Large intestine (tissue), 12 donors: Measurements from ENCODE around the gene EVA1B. TPM values are rescaled to one million over a fixed set of nuclear protein-coding genes. Genes with fewer than 3 reads are reported as not detected.
A peak's percentile ranks its signal among the peaks of the same experiment; 100 is the strongest.

Experiments used
- DNase-seq, 2 donors: peaks; one replicate each; pipeline versions ENCODE4 v3.0.0 to v3.0.0-alpha.2; 2013
- H3K27ac ChIP-seq: one replicate; pipeline ENCODE4 v1.5.1; 2013; ENCODE audit warnings: low read length
- H3K27me3 ChIP-seq: 2 replicates; pipeline ENCODE4 v1.6.1; 2013; ENCODE audit warnings: low read length; ENCODE audit not compliant: control insufficient read depth, insufficient read depth
- H3K36me3 ChIP-seq: 2 replicates; pipeline ENCODE4 v1.6.1; 2013; ENCODE audit warnings: low read length; ENCODE audit not compliant: control insufficient read depth, insufficient read depth
- H3K4me1 ChIP-seq: one replicate; pipeline ENCODE4 v1.6.1; 2013; ENCODE audit warnings: low read length; ENCODE audit not compliant: control insufficient read depth, insufficient read depth
- H3K4me3 ChIP-seq: one replicate; pipeline ENCODE4 v1.5.1; 2013; ENCODE audit warnings: low read length
- H3K9me3 ChIP-seq: one replicate; pipeline ENCODE4 v1.6.1; 2013; ENCODE audit warnings: mild to moderate bottlenecking, low read depth, low read length, moderate library complexity; ENCODE audit not compliant: control insufficient read depth
- WGBS: methylation state at CpG from one replicate; pipeline ENCODE4 v1.1.5; 2013; ENCODE audit warnings: low lambda C conversion rate; ENCODE audit not compliant: insufficient coverage; 5-methylcytosine and 5-hydroxymethylcytosine counted together
- long read RNA-seq, 11 donors: transcript quantifications; one replicate each; lab custom pipeline, GENCODE V29; 2026
- polyA plus RNA-seq: library from polyadenylated mRNA; unstranded; fragments of 120-200 nt; gene quantifications from one replicate; pipeline ENCODE4 v1.2.1, GENCODE V29; 2013

Gene EVA1B
- polyA plus RNA-seq = 33.0 TPM
- long read RNA-seq, donor 1, transcript EVA1B-202 (3 exons, 699 nt) = major isoform, 5 of 5 reads
- long read RNA-seq, donor 1, partial matches to known transcripts = 0 of 5 reads
- long read RNA-seq, donor 1, other reads (novel, unspliced or antisense) = 0 of 5 reads
- long read RNA-seq, donor 2, transcript EVA1B-202 (3 exons, 699 nt) = major isoform, 21 of 21 reads
- long read RNA-seq, donor 2, partial matches to known transcripts = 0 of 21 reads
- long read RNA-seq, donor 2, other reads (novel, unspliced or antisense) = 0 of 21 reads
- long read RNA-seq, donor 3 = 0 reads
- long read RNA-seq, donor 4, partial matches to known transcripts = 0 of 2 reads
- long read RNA-seq, donor 4, other reads (novel, unspliced or antisense) = 0 of 2 reads
- long read RNA-seq, donor 5, transcript EVA1B-202 (3 exons, 699 nt) = major isoform, 20 of 20 reads
- long read RNA-seq, donor 5, partial matches to known transcripts = 0 of 20 reads
- long read RNA-seq, donor 5, other reads (novel, unspliced or antisense) = 0 of 20 reads
- long read RNA-seq, donor 6, transcript EVA1B-202 (3 exons, 699 nt) = major isoform, 18 of 18 reads
- long read RNA-seq, donor 6, partial matches to known transcripts = 0 of 18 reads
- long read RNA-seq, donor 6, other reads (novel, unspliced or antisense) = 0 of 18 reads
- long read RNA-seq, donor 7, transcript EVA1B-202 (3 exons, 699 nt) = major isoform, 16 of 16 reads
- long read RNA-seq, donor 7, partial matches to known transcripts = 0 of 16 reads
- long read RNA-seq, donor 7, other reads (novel, unspliced or antisense) = 0 of 16 reads
- long read RNA-seq, donor 8, transcript EVA1B-202 (3 exons, 699 nt) = major isoform, 32 of 33 reads
- long read RNA-seq, donor 8, partial matches to known transcripts = 0 of 33 reads
- long read RNA-seq, donor 8, other reads (novel, unspliced or antisense) = 0 of 33 reads
- long read RNA-seq, donor 9, transcript EVA1B-202 (3 exons, 699 nt) = major isoform, 17 of 17 reads
- long read RNA-seq, donor 9, partial matches to known transcripts = 0 of 17 reads
- long read RNA-seq, donor 9, other reads (novel, unspliced or antisense) = 0 of 17 reads
- long read RNA-seq, donor 10, transcript EVA1B-202 (3 exons, 699 nt) = major isoform, 22 of 22 reads
- long read RNA-seq, donor 10, partial matches to known transcripts = 0 of 22 reads
- long read RNA-seq, donor 10, other reads (novel, unspliced or antisense) = 0 of 22 reads
- long read RNA-seq, donor 11, transcript EVA1B-202 (3 exons, 699 nt) = major isoform, 11 of 11 reads
- long read RNA-seq, donor 11, partial matches to known transcripts = 0 of 11 reads
- long read RNA-seq, donor 11, other reads (novel, unspliced or antisense) = 0 of 11 reads

- Histone ChIP-seq H3K9me3 (peaks cover 9% of the 10 kb centered on the region), H3K4me3 (peak within 1 kb of the TSS; percentile 49), H3K4me1 (peaks cover 19% of the 10 kb centered on the region), H3K27me3 (peaks cover 3% of the 10 kb centered on the region), H3K27ac (peak within 1 kb of the TSS; percentile 74), H3K36me3 (peaks cover 7% of the 10 kb centered on the region)
- DNase-seq = peak; percentile 76 to 84
- no CpG with 5 or more reads among the region's 36 CpGs for WGBS
These were observed at the start of gene EVA1B for GRCh38 chr1:36323636-36324352. Gene EVA1B (minus strand): TSS chr1:36323645. CDS start chr1:36323037, 608 bp downstream.

- Histone ChIP-seq H3K9me3 (no peaks in the 10 kb centered on the region), H3K27ac (peak overlapping the region; percentile 98), H3K4me3 (no peak overlapping the region), H3K36me3 (peaks cover 9% of the 10 kb centered on the region), H3K27me3 (no peaks in the 10 kb centered on the region), H3K4me1 (peaks cover 57% of the 10 kb centered on the region)
- DNase-seq = no peak
- WGBS = no CpG with 5 or more reads among the region's 3 CpGs
These were observed 49.2 kb upstream of the EVA1B start for GRCh38 chr1:36372617-36373016.

GRCh38 chr1:36369061-36369861 is 45.8 kb upstream of the EVA1B start:
- Histone ChIP-seq H3K4me1 (peaks cover 44% of the 10 kb centered on the region), H3K4me3 (no peak overlapping the region), H3K9me3 (no peaks in the 10 kb centered on the region), H3K27ac (peak overlapping the region; percentile 5), H3K27me3 (no peaks in the 10 kb centered on the region), H3K36me3 (peaks cover 27% of the 10 kb centered on the region)
- DNase-seq = peak; percentile 64 to 83
- WGBS = no CpG with 5 or more reads among the region's 7 CpGs

GRCh38 chr1:36367798-36368197 is 44.4 kb upstream of the EVA1B start:
- DNase-seq = peak in 1 of 2 donors; percentile 45
- 20% methylated on average over 1 of the region's 4 CpGs for WGBS
- H3K9me3 ChIP-seq = no peaks in the 10 kb centered on the region

GRCh38 chr1:36367066-36367465 is 43.6 kb upstream of the EVA1B start:
- peaks cover 35% of the 10 kb centered on the region for H3K36me3 ChIP-seq
- H3K4me1 ChIP-seq = peaks cover 24% of the 10 kb centered on the region
- H3K27me3 ChIP-seq = no peaks in the 10 kb centered on the region
- H3K9me3 ChIP-seq = no peaks in the 10 kb centered on the region
- no CpG with 5 or more reads among the region's 5 CpGs for WGBS
- H3K27ac ChIP-seq = peak overlapping the region; percentile 27
- no peak for DNase-seq
- H3K4me3 ChIP-seq = no peak overlapping the region

More at GRCh38 chr1:36367798-36368197, 44.4 kb upstream of the EVA1B start:
- Histone ChIP-seq H3K27ac (peak overlapping the region; percentile 27), H3K27me3 (no peaks in the 10 kb centered on the region), H3K4me3 (no peak overlapping the region), H3K4me1 (peaks cover 31% of the 10 kb centered on the region), H3K36me3 (peaks cover 31% of the 10 kb centered on the region)

GRCh38 chr1:36366091-36366661 is 42.7 kb upstream of the EVA1B start:
- DNase-seq = peak; percentile 43 to 52
- no peak overlapping the region for H3K4me3 ChIP-seq
- H3K4me1 ChIP-seq = peaks cover 18% of the 10 kb centered on the region
- peak overlapping the region; percentile 57 for H3K27ac ChIP-seq
- peaks cover 44% of the 10 kb centered on the region for H3K36me3 ChIP-seq
- no peaks in the 10 kb centered on the region for H3K27me3 ChIP-seq
- WGBS = no CpG with 5 or more reads among the region's 18 CpGs
- H3K9me3 ChIP-seq = no peaks in the 10 kb centered on the region

GRCh38 chr1:36365381-36365780 is 41.9 kb upstream of the EVA1B start:
- Histone ChIP-seq H3K36me3 (peaks cover 46% of the 10 kb centered on the region), H3K4me3 (no peak overlapping the region), H3K4me1 (peaks cover 18% of the 10 kb centered on the region), H3K27me3 (no peaks in the 10 kb centered on the region), H3K9me3 (no peaks in the 10 kb centered on the region), H3K27ac (no peak overlapping the region)
- WGBS = no CpG with 5 or more reads among the region's 1 CpG
- DNase-seq = no peak

GRCh38 chr1:36359911-36360550 is 36.6 kb upstream of the EVA1B start:
- H3K36me3 ChIP-seq = peaks cover 66% of the 10 kb centered on the region
- no peaks in the 10 kb centered on the region for H3K9me3 ChIP-seq
- H3K27ac ChIP-seq = no peak overlapping the region
- H3K27me3 ChIP-seq = no peaks in the 10 kb centered on the region
- no peaks in the 10 kb centered on the region for H3K4me1 ChIP-seq
- DNase-seq = no peak
- WGBS = no CpG with 5 or more reads among the region's 6 CpGs
- no peak overlapping the region for H3K4me3 ChIP-seq
